SK-N-SH (cell line): ENCODE measurements around the gene GPR68.

ENCODE experiments used
- EP300 ChIP-seq, 2 experiments: IDR thresholded peaks; 2 replicates each; pipeline versions ENCODE4 v1.4.0 to v1.6.1; 2012; ENCODE audit warnings: borderline replicate concordance in 1 of 2, low read depth in 1 of 2, low read length in 1 of 2
- SMC3 ChIP-seq: IDR thresholded peaks from 2 replicates; pipeline ENCODE4 v1.6.1; 2012; ENCODE audit warnings: low read depth, low read length, improper control_type of control experiment

DNA sequence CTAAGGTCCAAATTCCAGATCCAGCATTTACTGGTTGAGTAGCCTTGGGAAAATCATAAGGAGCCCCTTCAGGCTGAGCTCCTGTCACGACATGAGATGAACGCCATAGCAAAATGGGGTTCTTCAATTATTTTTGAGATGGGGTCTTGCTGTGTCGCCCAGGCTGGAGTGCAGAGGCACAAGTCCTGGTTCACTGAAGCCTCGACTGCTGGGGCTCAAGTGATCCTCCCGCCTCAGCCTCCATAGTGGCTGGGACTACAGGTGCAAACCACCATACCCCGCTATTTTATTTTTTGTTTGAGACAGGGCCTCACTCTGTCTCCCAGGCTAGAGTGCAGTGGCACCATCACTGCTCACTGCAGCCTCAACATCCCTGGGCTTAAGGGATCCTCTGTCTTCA is 25.7 kb upstream of the GPR68 start:
- no peak for TF ChIP-seq EP300 (IDR thresholded peaks at IDR 0.05; ENCODE audit: borderline replicate concordance in 1 of 2, low read depth in 1 of 2, low read length in 1 of 2)
- TF ChIP-seq SMC3, result no peak
